CD4-positive, alpha-beta T cell treated with Interferon gamma for 1 hour (primary cell): ENCODE data around the gene APBA2.

Experiments used
- DNase-seq: peaks from one replicate; pipeline ENCODE4 v3.0.0-alpha.2; 2020

The APBA2 gene

GRCh38 chr15:28942046-28942445, 56.3 kb downstream of the APBA2 start:
- peak; percentile 27 for DNase-seq

- no peak for DNase-seq
Measured at GRCh38 chr15:28942571-28942970, 56.8 kb downstream of the APBA2 start.

- no peak for DNase-seq
Measured at GRCh38 chr15:28943146-28943545, 57.4 kb downstream of the APBA2 start.

GRCh38 chr15:28943611-28944230, 57.9 kb downstream of the APBA2 start:
- DNase-seq, result no peak

- DNase-seq, result no peak
Measured at GRCh38 chr15:28944286-28944685, 58.5 kb downstream of the APBA2 start.

GRCh38 chr15:28944696-28945300, 59.0 kb downstream of the APBA2 start:
- DNase-seq, result no peak

- no peak for DNase-seq
Measured at GRCh38 chr15:28945626-28946230, 60.0 kb downstream of the APBA2 start.

- no peak for DNase-seq
Measured at GRCh38 chr15:28946803-28947202, 61.0 kb downstream of the APBA2 start.

- DNase-seq, result no peak
Measured at GRCh38 chr15:28947221-28947674, 61.5 kb downstream of the APBA2 start.

GRCh38 chr15:28948036-28948435, 62.3 kb downstream of the APBA2 start:
- no peak for DNase-seq

GRCh38 chr15:28950916-28951315, 65.1 kb downstream of the APBA2 start:
- no peak for DNase-seq

GRCh38 chr15:28952666-28953491, 67.1 kb downstream of the APBA2 start:
- DNase-seq, result no peak

GRCh38 chr15:28953573-28954195, 67.9 kb downstream of the APBA2 start:
- DNase-seq, result no peak

GRCh38 chr15:28954466-28955159, 68.8 kb downstream of the APBA2 start:
- DNase-seq, result no peak

GRCh38 chr15:28955160-28955992, 69.6 kb downstream of the APBA2 start:
- DNase-seq, result no peak

GRCh38 chr15:28955993-28956421, 70.2 kb downstream of the APBA2 start:
- no peak for DNase-seq

- no peak for DNase-seq
Measured at GRCh38 chr15:28956491-28956890, 70.7 kb downstream of the APBA2 start.

- no peak for DNase-seq
Measured at GRCh38 chr15:28957606-28958498, 72.1 kb downstream of the APBA2 start.

- DNase-seq, result no peak
Measured at GRCh38 chr15:28959326-28959725, 73.6 kb downstream of the APBA2 start.

- DNase-seq, result no peak
Measured at GRCh38 chr15:28960979-28961378, 75.2 kb downstream of the APBA2 start.
